ENCODE data around the gene PARP8. TPM values are rescaled to one million over a fixed set of nuclear protein-coding genes. Genes with fewer than 3 reads are reported as not detected.

The PARP8 gene
- total and polyA plus RNA-seq, 4 donors, result 11.6 to 59.4 (median 25.3) TPM

DNA sequence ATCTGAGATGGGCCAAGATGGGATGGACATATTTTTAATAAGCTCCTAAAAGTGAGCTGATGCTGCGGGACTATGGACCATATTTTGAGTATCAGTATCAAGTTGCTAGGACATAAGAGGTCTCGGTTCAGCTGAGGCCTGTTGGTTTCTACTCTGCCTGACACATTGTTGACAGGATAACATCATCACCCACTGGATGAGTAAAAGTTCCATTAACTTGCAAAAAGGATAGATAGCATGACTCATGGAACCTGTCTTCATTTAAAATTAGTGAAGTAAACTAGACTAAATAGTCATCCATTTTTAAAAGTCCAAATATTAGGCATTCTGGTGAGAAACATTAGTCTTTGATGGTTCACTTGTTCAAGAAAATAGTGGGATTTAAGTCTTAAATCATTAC lies 33.3 kb downstream of the PARP8 start:
- 93 to 96% methylated on average over 2 of the region's 2 CpGs for WGBS, 2 donors
- Histone ChIP-seq H3K27me3 (ENCODE audit: control insufficient read depth in 3 of 3, insufficient read depth in 3 of 3, low read length in 2 of 3) (no peaks in the 10 kb centered on the region), H3K9ac (ENCODE audit: insufficient read depth in 1 of 2, low read length in 2 of 2) (no peak overlapping the region), H3K4me3 (no peak overlapping the region), H3K9me3 (ENCODE audit: control insufficient read depth in 4 of 4, insufficient read depth in 3 of 4, low read length in 3 of 4) (no peaks in the 10 kb centered on the region), H3K4me1 (ENCODE audit: control insufficient read depth in 5 of 5, insufficient read depth in 5 of 5, low read length in 5 of 5) (peaks cover 0 to 3% (median 0%) of the 10 kb centered on the region in 5 donors), H3K27ac (ENCODE audit: low read depth in 1 of 2, low read length in 1 of 2) (no peak overlapping the region), H3K36me3 (ENCODE audit: control insufficient read depth in 4 of 4, insufficient read depth in 4 of 4, low read length in 4 of 4) (no peaks in the 10 kb centered on the region)
- ATAC-seq (ENCODE audit: insufficient read depth, low FRiP score) (no peak), DNase-seq (no peak)
- TF ChIP-seq, protein P1, sequence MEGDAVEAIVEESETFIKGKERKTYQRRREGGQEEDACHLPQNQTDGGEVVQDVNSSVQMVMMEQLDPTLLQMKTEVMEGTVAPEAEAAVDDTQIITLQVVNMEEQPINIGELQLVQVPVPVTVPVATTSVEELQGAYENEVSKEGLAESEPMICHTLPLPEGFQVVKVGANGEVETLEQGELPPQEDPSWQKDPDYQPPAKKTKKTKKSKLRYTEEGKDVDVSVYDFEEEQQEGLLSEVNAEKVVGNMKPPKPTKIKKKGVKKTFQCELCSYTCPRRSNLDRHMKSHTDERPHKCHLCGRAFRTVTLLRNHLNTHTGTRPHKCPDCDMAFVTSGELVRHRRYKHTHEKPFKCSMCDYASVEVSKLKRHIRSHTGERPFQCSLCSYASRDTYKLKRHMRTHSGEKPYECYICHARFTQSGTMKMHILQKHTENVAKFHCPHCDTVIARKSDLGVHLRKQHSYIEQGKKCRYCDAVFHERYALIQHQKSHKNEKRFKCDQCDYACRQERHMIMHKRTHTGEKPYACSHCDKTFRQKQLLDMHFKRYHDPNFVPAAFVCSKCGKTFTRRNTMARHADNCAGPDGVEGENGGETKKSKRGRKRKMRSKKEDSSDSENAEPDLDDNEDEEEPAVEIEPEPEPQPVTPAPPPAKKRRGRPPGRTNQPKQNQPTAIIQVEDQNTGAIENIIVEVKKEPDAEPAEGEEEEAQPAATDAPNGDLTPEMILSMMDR (IDR thresholded peaks at IDR 0.05; ENCODE audit: control extremely low read depth, extremely low read depth), result no peak

DNA sequence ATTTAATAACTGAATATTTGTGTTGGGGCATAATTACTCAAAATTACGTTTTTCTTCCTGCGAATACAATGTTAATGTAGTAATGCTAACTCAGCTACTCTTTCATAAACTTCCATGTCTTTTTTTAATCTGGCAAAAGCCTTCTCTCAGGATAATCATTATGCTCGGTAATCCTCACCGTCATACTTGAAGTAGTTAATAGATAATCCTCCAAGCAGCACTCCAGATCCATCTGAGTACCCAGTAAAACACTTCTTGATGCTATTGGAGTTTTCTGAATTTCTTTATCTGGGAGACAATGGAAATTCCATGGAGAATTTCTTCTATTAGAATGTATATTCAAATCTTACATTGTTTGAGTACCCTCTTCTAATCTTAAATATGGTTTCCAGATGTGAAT lies 34.3 kb downstream of the PARP8 start:
- DNase-seq (no peak), ATAC-seq (ENCODE audit: insufficient read depth, low FRiP score) (no peak)
- H3K4me1 ChIP-seq (ENCODE audit: control insufficient read depth in 5 of 5, insufficient read depth in 5 of 5, low read length in 5 of 5), result peaks cover 0 to 3% (median 0%) of the 10 kb centered on the region in 5 donors
- H3K27me3 ChIP-seq (ENCODE audit: control insufficient read depth in 3 of 3, insufficient read depth in 3 of 3, low read length in 2 of 3), result no peaks in the 10 kb centered on the region
- no peaks in the 10 kb centered on the region for H3K36me3 ChIP-seq (ENCODE audit: control insufficient read depth in 4 of 4, insufficient read depth in 4 of 4, low read length in 4 of 4)
- H3K27ac ChIP-seq (ENCODE audit: low read depth in 1 of 2, low read length in 1 of 2), result no peak overlapping the region
- no peaks in the 10 kb centered on the region for H3K9me3 ChIP-seq (ENCODE audit: control insufficient read depth in 4 of 4, insufficient read depth in 3 of 4, low read length in 3 of 4)
- H3K4me3 ChIP-seq, result no peak overlapping the region
- TF ChIP-seq, protein P1 (IDR thresholded peaks at IDR 0.05; ENCODE audit: control extremely low read depth, extremely low read depth), result no peak
- WGBS, 2 donors, result 89 to 90% methylated on average over 4 of the region's 4 CpGs
- H3K9ac ChIP-seq (ENCODE audit: insufficient read depth in 1 of 2, low read length in 2 of 2), result no peak overlapping the region

DNA sequence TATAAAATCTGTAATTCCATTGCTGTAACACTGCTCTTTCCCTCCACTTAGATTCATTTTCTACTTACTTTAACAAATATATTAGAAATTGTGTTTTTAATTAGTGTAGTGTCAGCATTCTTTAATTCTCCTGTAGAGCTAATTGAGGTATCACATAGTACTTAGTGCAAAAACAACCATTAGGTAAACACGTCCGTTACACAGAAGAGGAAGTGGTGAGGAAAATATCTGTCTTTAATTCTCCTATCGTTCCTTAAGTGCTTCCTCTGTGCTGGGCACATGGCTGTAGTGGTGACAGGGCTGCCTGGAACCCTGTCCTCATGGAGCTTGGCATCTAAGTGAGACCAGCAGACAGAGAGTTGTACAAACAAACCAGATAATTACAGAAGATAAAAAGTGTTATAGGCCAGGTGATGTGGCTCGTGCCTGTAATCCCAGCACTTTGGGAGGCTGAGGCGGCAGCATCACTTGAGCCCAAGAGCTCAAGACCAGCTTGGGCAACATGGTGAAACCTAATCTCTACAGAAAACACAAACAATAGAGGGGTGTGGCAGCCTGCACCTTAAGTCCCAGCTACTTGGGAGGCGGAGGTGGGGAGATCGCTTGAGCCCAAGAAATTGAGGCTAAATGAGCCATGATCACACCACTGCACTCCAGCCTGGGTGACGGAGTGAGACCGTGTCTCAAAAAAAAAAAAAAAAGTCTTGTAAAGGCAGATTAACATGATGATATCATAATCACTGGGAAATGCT lies 36.4 kb downstream of the PARP8 start:
- no peak for DNase-seq
- no peaks in the 10 kb centered on the region for H3K27me3 ChIP-seq (ENCODE audit: control insufficient read depth in 3 of 3, insufficient read depth in 3 of 3, low read length in 2 of 3)
- TF ChIP-seq, protein P1 (IDR thresholded peaks at IDR 0.05; ENCODE audit: control extremely low read depth, extremely low read depth), result no peak
- no peaks in the 10 kb centered on the region for H3K9me3 ChIP-seq (ENCODE audit: control insufficient read depth in 4 of 4, insufficient read depth in 3 of 4, low read length in 3 of 4)
- WGBS, 2 donors, result 70 to 75% methylated on average over 9 of the region's 9 CpGs
- no peak overlapping the region for H3K9ac ChIP-seq (ENCODE audit: insufficient read depth in 1 of 2, low read length in 2 of 2)
- H3K36me3 ChIP-seq (ENCODE audit: control insufficient read depth in 4 of 4, insufficient read depth in 4 of 4, low read length in 4 of 4), result no peaks in the 10 kb centered on the region
- no peaks in the 10 kb centered on the region for H3K4me1 ChIP-seq (ENCODE audit: control insufficient read depth in 5 of 5, insufficient read depth in 5 of 5, low read length in 5 of 5)
- no peak overlapping the region for H3K4me3 ChIP-seq
- no peak for ATAC-seq (ENCODE audit: insufficient read depth, low FRiP score)
- H3K27ac ChIP-seq (ENCODE audit: low read depth in 1 of 2, low read length in 1 of 2), result no peak overlapping the region

DNA sequence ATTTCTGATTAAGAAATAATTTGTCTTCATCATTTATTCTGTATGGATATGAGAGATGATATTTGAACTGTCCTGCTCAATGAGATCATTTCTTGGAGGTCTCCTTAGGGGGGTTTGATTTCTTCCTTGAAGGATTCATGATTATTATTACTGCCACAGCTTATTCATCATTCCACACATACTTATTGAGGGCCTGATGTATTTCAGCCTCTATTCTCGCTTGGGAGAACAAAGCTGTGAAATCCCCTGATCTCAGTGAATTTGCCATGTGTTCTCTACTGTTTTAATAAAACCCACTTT lies 36.9 kb downstream of the PARP8 start:
- Histone ChIP-seq H3K27me3 (ENCODE audit: control insufficient read depth in 3 of 3, insufficient read depth in 3 of 3, low read length in 2 of 3) (no peaks in the 10 kb centered on the region), H3K9me3 (ENCODE audit: control insufficient read depth in 4 of 4, insufficient read depth in 3 of 4, low read length in 3 of 4) (no peaks in the 10 kb centered on the region), H3K27ac (ENCODE audit: low read depth in 1 of 2, low read length in 1 of 2) (no peak overlapping the region), H3K9ac (ENCODE audit: insufficient read depth in 1 of 2, low read length in 2 of 2) (no peak overlapping the region), H3K4me1 (ENCODE audit: control insufficient read depth in 5 of 5, insufficient read depth in 5 of 5, low read length in 5 of 5) (no peaks in the 10 kb centered on the region), H3K36me3 (ENCODE audit: control insufficient read depth in 4 of 4, insufficient read depth in 4 of 4, low read length in 4 of 4) (no peaks in the 10 kb centered on the region), H3K4me3 (no peak overlapping the region)
- 95 to 97% methylated on average over 1 of the region's 1 CpG for WGBS, 2 donors
- no peak for DNase-seq
- TF ChIP-seq, protein P1 (IDR thresholded peaks at IDR 0.05; ENCODE audit: control extremely low read depth, extremely low read depth), result no peak
- ATAC-seq (ENCODE audit: insufficient read depth, low FRiP score), result no peak
